GM19468 (cell line): ENCODE data around the gene TMEM171.

ENCODE experiments used
- ATAC-seq: cut with Tn5 transposase; IDR thresholded peaks from one replicate; pipeline ENCODE4 v1.9.1; 2021; ENCODE audit warnings: mild to moderate bottlenecking, moderate library complexity, moderate number of reproducible peaks; ENCODE audit not compliant: unreplicated experiment; ENCODE audit errors: extremely low read depth

TMEM171 gene

GRCh38 chr5:73118391-73118973 is 1.9 kb upstream of the TMEM171 start:
- ATAC-seq, result no peak

DNA sequence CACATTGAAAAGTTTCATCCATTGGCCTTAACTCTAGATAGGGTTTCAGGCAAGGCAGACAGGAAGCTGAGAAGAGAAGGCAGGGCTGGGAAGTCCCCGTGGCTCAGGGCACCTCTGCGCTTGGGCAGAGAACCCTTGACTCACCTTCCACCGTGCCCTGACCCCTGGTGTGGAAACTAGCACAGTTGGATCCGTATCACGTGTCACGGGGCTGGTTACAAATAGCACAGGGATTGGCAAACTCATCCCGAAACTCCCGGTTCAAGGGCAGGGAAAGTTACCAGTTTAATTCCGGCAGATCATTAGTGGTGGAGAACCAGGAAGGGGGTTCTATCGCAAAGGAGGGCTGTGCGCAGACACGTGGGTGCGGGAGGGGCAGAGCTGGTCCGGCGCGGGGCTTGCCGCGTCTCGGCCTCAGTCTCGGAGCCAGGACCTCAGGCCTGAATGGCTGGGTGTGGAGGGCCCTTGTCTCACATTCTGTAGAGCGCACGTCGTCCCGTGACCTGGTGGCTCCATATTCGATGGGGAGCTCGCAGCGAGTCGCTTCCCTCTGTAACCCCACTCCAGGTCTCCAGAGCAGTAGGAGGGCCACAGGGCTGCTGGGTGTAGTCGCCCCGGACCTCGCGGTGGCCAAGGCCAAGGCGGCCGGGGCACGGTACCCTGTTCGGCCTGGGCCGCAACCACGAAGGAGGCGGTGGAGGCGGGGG is 771 bp upstream of the TMEM171 start:
- no peak for ATAC-seq

- ATAC-seq, result no peak
Observed at GRCh38 chr5:73121119-73121463, 716 bp downstream of the TMEM171 start.

DNA sequence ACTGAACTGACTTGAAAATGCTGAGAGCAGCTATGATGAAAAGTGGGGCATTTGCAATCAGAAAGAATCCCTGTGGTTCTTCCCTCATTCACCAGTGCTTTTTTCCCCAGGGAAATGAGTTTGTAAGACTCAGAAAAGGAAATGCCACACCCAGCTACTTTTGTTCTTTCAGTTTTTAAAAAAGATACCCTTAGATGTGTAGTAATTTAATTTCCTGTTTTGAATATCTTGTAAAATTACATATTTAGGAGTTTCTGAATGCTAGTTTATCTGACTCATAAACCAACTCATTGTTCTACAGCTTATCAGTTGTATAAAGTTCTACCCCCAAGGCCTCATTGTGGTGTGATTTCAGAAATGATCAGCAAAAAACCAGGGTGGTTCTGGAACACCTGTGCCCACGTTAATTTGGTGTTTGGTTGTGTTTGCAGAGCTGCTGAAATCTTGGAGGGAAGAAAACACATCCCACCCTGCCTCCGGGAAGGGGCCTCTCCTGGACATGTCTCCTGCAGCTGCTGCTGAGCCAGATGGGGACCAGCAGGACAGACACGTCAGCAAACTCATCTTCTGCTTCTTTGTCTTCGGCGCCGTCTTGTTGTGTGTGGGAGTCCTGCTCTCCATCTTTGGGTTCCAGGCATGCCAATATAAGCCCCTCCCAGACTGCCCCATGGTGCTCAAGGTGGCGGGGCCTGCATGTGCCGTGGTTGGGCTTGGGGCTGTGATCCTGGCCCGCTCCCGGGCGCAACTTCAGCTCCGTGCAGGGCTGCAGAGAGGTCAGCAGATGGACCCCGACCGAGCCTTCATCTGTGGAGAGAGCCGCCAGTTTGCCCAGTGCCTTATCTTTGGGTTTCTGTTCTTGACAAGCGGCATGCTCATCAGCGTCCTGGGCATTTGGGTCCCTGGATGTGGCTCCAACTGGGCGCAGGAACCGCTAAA is 2.8 kb downstream of the TMEM171 start:
- no peak for ATAC-seq

DNA sequence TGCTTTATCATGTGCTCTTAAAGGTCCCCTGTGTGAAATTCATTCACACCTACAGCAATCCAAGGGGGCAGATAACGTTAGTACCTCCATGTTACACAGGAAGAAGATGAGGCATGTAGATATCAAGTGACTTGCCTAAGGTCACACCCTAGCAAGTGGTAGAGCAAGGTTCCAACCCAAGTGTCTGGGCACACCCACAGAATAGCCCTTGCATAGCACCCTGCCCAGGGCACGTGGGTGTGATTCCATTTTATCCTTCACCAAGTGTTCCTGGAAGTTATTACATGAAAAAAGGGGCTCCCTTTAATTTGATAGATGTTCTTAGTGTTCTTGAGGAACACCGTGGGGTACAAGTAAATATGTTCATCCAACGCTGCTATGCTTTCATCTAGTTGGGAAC is 4.9 kb downstream of the TMEM171 start:
- no peak for ATAC-seq

DNA sequence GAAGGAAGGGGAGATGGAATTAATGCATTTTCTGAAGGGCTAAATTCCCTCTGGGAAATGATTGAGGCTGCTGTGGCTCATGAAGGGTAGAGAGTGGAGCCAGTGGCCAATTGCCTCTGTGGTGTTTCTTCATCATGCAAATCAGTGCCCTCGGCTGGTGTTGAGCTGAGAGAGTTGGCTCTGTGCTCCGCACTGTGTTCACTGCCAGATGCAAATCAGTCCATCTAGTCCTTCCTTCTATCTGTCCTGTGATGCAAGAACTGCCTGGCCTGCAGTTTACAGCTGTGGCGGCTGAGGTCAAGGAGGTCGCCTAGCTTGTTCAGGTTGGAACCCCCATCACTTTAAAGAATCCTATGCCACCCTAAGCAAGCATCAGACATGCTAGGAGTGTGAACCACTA is 6.0 kb downstream of the TMEM171 start:
- ATAC-seq, result no peak

DNA sequence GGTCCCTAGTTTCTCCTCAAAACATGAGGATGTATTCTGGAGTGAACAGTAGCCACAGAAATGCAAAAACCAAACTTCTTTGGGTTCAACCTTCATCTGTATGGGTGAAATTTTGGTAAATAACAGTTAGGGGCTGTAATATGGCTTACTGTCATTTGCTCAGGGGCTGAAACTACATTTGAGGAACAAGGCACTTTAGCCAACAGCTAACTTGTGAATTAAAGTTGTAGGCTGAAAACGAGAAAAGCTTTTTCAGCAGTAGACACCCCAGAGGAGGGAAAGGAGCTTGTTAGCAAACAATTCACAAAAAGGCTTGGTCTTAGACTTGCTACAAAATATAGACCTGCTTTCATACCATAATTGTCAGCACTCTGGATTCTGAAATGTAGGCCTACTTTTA is 6.6 kb downstream of the TMEM171 start:
- ATAC-seq, result no peak

DNA sequence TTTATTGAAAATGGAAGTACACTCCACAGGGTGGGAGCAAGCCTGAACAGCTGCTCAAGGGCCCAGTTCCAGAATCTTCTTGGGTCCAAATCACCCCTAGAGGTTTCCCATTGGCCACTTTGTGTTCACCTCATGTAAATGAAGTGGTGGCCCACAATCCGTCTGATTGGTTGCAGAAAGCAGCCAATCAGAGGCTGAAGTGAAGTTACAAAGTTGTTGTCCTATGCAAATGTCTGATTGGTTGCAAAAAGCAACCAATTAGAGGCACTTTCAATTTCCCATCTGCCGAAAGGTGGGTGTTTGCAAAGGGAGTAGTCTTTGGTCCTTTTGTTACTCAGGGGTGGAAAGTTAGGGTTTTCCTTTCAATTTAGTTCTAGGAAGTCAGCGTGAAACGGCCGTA is 8.8 kb downstream of the TMEM171 start:
- no peak for ATAC-seq

GRCh38 chr5:73130811-73131210 is 10.4 kb downstream of the TMEM171 start:
- no peak for ATAC-seq

DNA sequence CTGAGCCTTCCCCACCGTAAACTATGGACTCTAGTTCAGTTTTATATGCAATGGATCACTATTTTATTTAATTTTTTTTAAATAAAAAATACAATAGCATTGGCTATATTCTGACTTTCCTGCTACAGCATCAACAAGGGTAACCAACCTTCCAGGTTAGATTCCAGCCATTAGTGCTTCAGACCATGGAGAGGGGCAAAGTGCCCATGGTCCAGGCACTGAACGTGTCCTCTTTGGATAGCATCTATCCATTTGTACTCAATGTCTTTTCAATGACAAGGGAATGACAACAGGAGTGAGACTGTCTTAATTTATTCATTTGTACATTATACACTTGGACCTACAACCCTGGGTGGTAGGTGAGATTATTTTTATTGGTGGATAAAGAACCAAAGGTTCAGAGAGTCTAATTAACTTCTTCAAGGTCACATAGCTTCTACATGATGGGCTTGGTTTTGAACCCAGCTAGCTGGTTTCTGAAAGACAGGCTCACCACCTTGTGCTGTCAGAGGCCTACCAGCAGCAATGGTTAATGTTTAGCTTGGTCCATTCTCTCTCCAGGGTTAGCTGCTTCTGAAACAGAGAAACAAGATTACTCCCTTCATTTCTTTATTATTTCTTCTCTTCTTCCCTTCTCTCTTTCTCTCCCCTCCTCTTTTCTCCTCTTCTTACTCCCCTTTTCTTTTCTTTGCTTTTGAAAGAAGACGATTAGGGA is 11.5 kb downstream of the TMEM171 start:
- ATAC-seq, result no peak

DNA sequence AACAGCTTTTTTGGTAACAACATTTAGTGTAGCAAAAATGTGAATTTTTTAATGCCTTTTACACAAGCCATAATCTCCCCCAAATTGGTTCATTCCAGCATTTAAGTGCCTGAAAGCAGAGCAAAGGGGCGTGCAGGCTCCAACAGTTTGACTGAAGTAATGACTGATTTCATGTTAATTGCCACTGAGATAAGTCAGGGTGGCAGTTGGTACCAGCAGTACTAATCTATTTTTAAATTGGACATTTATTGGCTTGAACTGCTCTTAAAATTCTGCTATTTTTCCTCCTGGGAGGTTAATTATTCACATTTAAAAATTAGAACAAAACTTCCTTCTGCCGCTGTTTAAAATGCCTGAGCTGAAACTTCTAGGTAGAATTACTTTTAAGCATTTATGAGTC is 12.4 kb downstream of the TMEM171 start:
- ATAC-seq, result no peak

- ATAC-seq, result no peak
Observed at GRCh38 chr5:73135021-73135420, 14.6 kb downstream of the TMEM171 start.

DNA sequence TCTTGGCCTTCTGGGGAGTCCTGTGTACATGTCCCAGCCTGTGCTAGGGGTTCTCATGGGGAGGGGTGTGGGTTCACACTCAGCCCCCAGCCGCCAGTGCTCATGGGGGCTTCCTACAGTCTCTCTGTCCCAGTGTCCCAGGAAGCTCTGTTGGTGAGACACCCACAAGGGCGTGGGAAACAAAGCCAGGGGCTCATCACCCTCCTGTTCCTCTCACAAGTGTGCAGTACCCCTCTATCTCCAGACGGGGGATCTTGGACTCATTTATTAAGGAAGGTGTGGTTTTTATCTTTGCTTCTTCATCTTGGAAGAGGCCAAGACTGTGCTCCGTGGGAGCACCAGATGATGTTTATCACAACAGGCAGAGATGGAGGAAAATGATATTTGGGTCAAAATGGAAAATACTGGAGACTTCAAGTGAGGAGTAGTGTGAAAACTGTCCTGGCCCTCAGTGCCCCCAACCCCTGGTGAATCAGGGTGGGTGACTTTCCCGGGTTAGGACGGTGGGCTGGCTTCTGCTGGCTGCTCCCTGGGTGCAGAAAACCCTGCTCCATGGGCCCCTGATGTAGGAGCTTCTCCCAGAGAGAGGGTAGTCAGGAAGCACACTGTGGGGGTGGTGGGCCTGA is 15.2 kb downstream of the TMEM171 start:
- ATAC-seq, result peak; percentile 32

DNA sequence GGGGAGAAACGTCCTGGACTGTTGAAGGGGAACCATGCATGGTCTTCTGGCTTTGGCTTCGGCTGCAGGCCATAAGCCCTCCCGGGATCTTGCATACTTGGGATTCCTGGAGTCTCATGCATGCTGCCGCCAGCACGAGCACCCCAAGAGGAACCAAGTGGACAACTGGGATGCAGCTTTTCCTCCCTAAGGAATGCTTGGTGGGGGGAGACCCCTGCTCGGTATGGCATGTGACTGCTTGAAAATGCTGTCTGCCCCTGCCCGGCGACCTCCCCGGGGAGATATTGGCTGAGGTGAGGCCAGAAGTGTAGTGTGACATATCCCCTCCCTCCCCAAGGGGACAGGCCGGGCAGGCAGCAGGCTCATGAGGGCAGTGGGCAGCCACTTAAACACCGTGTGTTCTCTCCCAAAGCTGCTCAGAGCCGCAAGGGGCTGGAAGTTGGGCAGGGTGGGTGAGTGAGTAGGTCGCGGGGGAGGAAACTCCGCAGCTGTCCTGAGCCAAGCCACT is 15.7 kb downstream of the TMEM171 start:
- ATAC-seq, result no peak

DNA sequence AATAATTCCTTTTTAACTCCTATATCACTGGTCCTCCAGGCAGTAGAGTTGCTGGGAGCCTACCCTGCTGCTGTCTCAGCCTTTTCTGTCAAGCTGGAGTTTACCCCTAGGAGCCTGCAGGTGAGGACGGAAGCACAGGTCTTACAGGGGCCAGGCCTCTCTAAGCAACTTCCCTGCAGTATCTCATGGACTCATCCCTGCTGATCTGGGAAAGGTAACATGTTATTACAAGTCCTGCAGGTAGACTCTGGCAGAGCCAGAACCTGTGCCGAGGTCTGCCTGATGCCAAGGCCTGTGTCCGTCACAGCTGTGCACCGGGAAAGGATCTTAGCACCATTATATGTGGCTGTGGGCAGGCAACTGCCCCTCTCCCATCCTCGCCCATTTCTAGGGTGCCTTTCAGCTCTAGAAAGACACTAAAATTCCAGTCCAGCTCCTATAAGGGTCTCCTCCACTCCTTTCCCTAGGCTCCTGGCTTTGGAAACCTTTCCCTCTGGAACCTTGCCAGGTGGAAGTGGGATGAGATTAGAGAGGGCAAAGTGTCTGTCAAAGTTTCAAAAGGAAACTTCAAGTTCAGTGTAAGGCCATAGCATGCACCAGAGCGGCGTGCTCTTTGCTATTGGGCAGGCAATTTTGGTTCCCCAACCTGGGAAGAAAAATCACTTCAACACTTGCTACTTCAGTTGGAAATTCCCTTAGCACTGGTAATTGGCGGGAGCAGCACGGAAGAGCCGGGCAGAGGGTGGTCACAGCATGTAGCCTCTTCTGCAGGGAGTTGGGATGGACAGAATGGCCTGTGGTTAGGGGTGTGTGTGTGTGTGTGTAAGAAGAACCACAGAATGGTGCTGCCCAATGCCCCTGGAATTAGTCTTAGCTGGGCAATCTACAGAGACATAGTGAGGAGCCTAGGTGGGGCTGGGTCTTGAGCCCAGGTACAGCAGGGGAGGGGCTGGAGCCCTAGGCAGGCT is 17.5 kb downstream of the TMEM171 start:
- ATAC-seq, result no peak

GRCh38 chr5:73139485-73139884 is 19.1 kb downstream of the TMEM171 start:
- ATAC-seq, result no peak

- ATAC-seq, result no peak
Observed at GRCh38 chr5:73140801-73141200, 20.4 kb downstream of the TMEM171 start.

GRCh38 chr5:73142035-73142434 is 21.7 kb downstream of the TMEM171 start:
- no peak for ATAC-seq

DNA sequence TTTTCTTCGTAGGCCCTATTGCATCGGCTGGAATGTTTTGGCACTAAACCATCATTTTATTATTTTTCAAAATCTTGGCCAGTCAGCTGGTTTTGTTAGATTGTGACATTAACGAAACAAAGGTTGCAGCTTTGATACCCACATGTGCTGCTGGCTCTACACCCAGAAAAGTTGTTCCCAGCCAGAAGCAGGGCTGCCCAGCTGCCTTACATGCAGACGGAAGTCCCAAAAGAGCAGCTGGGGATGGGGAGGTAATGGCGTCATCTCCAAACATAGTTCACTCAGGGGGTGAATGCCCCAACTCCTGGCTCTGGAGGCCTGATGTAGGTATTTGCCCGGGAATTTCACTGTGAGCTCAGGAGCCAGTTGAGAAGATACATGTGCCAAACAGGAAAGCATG is 23.3 kb downstream of the TMEM171 start:
- no peak for ATAC-seq
